GM21576 (cell line): ENCODE data around the gene CNPPD1.
"Not testable (repeated sequence)": the region's sequence is repeated elsewhere in the genome, so short reads cannot be mapped to it uniquely, and the experiment has no call there.

Experiments
- ATAC-seq: cut with Tn5 transposase; IDR thresholded peaks from one replicate; pipeline ENCODE4 v1.9.1; 2021; ENCODE audit warnings: mild to moderate bottlenecking, moderate library complexity; ENCODE audit not compliant: unreplicated experiment

CNPPD1 gene

DNA sequence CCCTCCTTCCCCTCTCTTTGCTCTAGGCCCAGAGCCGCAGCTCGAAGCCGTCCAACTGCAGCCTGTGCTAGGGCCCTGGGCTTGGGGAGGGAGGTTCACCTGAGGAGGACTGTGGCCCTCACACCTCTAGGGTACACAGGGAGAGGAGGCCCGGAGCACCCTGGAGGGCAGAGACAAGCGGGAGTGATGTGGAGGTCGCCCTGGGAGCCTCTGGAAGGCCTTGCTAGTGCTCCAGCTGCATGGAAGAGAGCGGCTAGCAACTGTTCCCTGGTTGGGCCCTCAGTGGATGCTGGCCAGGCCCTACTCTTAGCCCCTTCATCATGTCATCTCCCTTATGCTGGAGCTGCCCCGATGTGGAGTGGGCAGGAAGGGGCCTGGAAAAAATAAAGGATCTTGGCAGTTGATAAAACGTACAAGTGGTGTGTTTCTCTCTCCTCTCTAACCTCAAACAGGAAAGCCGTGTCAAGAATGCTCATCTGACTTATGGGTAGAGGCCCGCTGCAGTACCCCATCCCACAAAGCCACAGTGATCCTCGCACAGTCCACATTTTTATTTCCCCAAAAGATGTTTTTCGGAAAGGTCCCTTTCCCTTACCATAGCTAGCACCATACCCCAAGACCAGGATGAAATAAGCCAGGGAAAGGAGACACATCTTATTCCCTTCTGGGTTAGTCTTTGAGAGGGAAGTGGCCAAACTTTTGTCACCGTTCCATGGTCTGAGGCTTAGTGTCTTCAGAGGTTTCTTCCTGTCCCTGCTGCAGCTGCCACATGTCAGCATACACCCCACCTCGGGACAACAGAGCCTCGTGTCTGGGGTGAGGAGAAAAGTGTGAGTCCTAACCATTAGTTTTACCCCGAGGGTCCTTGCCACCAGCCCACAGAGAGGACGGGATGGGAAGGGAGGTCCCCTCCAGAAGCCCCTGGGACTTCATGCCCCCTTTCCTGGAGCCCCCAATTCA is 32.8 kb upstream of the CNPPD1 start:
- ATAC-seq = no peak

DNA sequence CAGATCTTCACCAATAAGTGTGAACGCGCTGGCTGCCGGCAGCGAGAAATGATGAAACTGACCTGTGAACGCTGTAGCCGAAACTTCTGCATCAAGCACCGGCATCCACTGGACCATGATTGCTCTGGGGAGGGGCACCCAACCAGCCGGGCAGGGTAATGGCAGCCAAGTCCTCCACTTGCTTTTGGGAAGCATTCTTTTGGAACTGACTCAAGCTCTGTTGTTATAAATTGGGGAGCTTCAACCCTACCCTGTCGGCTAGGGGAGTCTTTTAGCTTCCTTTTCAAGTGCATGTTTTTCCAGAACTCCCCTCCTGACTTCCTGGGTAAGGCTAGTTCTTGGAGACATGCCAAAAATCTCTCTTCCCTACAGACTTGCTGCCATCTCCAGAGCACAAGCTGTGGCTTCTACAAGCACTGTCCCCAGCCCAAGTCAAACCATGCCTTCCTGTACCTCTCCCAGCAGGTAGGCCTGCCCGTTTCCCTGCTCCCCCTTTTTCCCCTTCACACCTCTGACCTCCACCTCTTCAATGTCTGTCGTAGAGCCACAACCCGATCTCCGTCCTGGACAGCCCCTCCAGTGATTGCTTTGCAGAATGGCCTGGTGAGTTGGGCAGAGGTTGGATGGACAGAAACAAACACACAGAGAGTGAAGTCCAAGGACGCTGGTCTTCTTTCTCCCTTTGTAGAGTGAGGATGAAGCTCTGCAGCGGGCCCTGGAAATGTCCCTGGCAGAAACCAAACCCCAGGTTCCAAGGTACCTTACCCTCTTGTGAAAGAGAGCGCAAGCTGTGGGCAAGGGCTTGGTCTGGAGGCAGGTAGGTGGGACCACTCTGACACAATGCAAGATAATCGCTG is 31.4 kb upstream of the CNPPD1 start:
- no peak for ATAC-seq

DNA sequence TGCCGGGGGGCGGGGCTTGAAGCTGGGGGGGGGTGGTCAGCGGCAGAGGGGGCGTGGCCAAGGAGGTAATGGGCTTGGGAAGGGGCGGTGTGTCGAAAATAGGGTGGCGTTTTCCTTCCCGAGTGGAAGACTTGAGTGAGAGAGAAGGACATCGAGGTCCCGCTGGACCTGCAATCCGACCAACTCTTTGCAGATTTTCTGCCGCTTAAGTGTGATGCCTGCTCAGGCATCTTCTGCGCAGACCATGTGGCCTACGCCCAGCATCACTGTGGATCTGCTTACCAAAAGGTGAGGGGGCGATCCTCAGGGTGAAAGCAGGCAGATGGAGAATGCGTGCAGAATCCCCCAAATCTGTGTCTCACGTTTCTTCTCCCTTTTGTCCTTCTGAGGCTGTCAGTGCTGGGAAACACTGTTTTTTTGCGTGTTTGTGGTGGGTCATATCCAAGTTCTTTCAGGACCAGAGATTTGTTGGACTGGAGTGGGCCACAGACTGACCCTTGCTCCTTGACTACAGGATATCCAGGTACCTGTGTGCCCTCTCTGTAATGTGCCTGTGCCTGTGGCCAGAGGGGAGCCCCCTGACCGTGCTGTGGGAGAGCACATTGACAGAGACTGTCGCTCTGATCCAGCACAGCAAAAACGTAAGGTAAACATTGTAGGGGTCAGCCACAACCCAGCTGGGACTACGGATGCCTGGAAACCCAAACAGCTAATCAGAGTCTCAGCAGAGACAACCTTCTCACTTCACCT is 30.6 kb upstream of the CNPPD1 start:
- no peak for ATAC-seq

DNA sequence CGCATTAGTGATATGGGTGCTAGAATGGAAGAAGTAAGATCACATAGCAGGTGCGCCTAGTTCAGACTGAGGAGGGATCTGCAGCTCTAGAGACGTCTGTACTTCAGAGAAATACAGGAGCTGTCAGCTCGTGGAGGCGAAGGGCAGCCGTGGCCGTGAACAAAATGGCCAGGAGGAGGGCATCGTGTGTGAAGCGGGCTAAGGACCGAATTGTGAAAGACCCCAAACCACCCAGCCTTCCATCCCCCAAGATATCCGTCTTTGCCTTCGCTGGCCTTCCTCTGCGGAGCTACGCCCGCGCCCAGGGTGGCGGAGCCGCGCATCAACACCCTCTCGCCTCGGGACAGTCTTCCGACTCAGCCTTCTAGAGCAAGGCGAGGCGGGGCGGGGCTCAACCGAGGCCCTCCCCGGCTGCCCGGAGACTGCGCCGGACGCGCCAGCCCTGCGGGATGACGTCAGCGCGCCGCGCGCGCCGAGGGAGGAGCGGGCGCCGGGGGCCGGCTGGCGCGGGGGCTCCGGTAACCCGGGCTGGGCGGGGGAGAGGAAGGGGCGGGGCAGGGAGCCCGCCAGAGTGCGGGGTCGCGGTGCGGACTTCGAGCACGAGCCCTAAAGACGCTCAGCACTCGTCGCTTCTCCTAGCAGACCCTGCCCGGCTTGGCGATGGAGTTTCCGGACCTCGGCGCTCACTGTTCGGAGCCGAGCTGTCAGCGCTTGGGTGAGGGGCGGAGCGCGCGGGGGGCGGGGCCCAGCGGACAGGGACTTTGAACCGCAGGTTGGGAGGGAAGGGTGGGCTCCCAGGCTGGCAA is 29.8 kb upstream of the CNPPD1 start, which contains the start of gene ZFAND2B:
ZFAND2B (plus strand) TSS at position 455 of the 806 bp plus-strand sequence; CDS start at position 661, 206 bp downstream.
- peak; percentile 98 for ATAC-seq

DNA sequence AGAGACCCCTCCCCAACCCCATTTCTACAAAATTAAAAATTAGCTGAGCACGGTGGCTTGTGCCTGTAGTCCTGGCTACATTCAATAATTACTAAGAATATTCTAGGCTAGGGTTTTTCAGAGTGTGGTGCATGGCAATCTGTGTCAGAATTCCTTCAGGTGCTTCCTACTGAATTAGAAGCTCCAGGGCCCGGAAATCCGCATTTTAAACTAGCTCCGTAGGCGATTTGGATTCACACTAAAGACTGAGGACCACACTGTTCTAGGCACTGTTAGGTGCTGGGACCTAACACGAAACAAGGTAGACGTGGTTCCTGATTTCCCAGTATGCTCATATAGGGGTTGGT is 29.2 kb upstream of the CNPPD1 start:
- ATAC-seq = no peak

DNA sequence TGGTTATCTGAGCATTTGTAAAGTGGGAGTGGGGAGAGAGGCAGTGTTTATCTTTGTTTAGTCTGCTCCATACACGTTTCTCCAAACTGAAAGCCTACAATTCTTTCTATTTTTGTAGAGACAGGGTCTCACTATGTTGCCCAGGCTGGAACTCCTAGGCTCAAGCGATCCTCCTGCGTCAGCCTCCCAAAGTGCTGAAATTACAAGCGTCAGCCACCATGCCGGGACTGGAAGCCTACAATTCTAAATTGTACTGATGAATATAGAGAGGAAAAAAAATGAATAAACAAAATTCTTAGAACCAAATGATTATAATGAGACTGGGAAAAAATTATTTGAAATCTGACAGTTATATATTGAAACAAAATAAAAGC is 28.4 kb upstream of the CNPPD1 start:
- ATAC-seq = no peak

DNA sequence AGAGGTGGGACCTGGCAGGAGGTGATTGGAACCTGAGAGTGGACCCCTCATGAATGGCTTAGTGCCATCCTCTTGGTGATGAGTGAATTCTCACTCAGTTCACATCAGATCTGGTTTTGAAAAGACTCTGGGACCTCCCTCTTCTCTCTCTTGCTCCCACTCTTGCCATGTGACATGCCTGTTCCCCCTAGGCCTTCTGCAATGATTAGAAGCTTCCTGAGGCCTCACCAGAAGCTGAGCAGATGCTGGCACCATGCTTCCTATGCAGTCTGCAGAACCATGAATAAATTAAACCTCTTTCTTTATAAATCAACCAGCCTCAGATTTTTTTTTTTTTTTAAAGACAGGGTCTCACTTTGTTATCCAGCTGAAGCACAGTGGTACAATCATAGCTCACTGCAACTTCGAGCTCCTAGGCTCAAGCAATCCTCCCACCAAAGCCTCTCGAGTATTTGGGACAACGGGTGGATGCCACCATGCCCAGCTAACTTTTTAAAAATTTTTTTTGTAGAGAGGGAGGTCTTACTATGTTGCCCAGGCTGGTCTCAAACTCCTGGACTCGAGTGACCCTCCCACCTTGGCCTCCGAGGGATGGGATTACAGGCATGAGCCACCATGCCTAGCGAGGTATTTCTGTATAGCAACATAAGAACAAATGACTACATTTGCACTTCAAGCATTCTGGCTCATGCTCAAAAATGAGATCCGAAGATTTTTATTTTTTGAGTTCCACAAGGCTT is 27.9 kb upstream of the CNPPD1 start:
- no peak for ATAC-seq

DNA sequence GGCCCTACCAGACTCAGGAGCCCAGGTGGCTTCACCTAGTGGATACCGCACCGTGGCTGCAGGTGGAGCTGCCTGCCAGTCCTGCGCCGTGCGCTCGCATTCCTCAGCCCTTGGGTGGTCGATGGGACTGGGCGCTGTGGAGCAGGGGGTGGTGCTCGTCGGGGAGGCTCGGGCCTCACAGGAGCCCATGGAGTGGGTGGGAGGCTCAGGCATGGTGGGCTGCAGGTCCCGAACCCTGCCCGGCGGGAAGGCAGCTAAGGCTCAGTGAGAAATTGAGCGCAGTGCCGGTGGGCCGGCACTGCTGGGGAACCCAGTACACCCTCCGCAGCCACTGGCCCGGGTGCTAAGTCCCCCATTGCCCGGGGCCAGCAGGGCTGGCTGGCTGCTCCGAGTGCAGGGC is 24.6 kb upstream of the CNPPD1 start:
- ATAC-seq = not testable (repeated sequence)

DNA sequence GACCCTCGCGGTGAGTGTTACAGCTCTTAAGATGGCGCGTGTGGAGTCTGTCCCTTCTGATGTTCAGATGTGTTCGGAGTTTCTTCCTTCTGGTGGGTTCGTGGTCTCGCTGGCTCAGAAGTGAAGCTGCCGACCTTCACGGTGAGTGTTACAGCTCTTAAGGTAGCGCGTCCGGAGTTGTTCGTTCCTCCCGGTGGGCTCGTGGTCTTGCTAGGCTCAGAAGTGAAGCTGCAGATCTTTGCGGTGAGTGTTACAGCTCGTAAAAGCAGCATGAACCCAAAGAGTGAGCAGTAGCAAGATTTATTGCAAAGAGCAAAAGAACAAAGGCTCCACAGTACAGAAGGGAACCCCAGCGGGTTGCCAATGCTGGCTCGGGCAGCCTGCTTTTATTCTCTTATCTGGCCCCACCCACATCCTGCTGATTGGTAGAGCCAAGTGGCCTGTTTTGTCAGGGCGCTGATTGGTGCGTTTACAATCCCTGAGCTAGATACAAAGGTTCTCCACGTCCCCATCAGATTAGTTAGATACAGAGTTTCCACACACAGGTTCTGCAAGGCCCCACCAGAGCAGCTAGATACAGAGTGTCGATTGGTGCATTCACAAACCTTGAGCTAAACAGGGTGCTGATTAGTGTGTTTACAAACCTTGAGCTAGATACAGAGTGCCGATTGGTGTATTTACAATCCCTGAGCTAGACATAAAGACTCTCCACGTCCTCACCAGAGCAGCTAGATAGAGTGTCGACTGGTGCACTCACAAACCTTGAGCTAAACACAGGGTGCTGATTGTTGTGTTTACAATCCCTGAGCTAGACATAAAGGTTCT is 24.0 kb upstream of the CNPPD1 start:
- ATAC-seq = not testable (repeated sequence)

DNA sequence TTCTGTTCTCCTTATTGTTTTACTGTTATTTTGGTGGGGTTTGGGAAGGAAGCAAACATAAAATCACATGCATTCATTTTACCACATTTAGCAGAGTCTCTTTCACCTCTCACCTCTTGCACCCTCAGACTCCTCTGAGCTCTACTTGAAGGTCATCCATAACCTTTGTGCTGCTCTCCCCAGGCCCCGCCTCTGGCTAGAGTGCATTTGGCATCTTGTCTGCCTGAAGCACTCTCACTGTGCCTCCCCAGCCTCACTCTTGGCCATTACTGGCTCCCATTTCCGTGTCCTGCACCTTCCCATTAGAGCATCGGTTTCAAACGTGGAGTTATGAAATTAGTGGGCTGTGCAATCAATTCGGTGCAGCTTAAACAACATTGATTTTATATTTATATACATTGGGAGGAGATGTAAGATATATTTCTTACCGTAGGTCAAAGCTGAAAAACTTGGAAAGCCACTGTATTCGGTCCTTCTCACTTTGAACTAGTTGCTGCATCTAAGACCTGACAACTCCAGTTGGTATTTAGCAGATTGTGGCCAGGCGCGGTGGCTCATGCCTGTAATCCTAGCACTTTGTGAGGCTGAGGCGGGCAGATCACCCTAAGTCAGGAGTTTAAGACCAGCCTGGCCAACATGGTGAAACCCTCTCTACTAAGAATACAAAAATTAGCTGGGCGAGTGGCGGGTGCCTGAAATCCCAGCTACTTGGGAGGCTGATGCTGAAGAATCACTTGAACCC is 22.9 kb upstream of the CNPPD1 start:
- no peak for ATAC-seq

DNA sequence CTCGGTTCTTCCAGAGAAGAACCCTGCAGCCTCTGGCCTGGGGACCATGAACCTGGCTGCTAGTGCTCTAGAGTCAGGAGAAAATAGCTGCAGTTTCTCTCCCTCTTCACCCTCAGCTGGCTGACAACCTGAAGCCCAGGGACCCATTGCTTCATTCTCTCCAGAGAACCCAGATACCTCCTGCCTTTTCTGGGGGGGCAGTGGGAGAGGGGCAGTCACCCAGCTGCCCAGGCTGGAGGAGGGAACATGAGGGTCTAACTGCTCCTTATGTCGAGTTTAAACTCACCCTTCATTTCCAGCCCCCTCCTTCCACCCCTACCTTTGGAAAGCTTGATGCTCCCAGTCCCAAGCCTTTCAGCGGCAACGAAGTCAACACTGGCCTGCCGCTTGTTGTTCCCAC is 22.2 kb upstream of the CNPPD1 start:
- ATAC-seq = no peak

DNA sequence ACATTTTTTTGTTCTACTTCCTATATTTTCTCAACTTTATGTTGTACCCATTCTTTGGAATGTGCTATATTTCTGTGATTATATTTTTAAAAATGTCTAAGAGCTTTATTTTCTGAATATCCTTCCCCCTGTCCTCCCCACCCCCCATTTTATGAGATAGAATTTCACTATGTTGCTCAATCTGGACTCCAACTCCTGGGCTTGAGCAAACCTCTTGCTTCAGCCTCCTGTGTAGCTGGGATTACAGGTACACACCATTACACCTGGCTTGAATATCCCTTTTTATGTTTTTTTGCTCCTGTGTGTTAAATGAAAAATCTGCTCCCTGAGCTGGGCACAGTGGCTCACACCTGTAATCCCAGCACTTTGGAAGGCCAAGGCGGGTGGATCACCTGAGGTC is 20.7 kb upstream of the CNPPD1 start:
- ATAC-seq = no peak

DNA sequence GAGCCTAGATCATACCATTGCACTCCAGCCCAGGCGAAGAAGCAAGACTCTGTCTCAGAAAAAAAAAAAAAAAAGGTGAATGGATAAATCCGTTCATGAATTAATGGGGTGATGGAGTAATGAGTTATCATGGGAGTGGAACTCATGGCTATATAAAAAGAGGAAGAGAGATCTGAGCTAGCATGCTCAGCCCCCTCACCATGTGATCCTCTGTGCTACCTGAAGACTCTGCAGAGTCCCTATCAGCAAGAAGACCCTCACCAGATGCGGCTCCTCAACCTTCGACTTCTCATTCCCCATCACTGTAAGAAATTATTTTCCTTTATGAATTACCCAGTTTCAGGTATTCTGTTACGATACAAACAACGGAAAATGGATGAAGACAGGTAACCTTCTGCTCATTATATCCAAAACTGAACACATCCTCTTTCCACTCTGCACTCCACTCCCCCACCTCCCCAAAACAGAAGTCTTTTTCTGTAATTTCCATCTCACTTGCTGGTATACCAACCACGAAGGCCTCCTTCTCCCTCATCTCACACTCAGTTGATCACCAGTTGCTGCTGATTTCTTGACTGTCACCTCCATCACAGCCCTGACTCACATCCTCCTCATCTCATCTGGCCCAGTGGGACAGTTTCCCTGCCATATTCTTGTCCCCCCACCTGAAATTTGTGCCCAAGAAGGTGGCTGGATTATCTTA is 10.2 kb upstream of the CNPPD1 start:
- ATAC-seq = no peak

DNA sequence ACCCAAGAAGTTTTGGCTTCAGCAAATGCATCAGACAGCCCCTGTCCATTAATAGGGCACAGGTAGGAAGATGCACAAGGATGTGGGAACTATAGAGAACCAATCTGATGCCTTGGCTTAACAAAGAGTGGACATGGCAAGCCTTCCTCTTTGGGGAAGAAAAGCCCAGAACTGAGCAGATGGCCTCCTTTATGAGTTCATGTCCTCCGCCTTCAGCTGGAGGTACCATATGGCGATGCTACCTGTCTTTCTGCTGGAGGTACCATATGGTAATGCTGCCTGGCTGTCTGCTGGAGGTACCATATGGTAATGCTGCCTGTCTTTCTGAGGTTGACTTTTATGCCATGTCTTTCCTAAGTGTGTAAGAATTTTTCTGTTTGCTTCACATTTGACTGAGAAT is 7.4 kb upstream of the CNPPD1 start:
- no peak for ATAC-seq

DNA sequence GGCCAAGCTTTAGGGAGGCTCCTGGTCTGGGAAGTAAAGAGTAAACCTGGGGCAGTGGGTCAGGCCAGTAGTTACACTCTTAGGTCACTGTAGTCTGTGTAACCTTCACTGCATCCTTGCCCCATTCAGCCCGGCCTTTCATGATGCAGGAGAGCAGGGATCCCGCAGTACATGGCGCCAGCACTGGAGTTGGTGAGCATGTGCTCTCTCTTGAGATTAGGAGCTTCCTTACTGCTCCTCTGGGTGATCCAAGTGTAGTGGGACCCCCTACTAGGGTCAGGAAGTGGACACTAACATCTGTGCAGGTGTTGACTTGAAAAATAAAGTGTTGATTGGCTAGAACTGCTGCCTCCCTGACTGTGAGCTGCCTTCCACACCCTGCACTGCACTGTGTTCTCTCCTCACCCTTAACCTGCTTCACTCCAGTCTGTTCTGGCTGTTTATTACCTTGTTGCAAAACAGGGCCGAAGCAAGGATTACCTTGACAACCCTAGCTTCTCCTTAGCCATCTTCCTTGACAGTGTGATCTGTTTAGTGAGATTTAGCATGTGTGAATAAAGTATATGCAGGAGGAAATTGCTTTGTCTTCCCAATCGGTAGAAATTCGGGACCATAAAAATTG is 6.5 kb upstream of the CNPPD1 start:
- ATAC-seq = no peak

DNA sequence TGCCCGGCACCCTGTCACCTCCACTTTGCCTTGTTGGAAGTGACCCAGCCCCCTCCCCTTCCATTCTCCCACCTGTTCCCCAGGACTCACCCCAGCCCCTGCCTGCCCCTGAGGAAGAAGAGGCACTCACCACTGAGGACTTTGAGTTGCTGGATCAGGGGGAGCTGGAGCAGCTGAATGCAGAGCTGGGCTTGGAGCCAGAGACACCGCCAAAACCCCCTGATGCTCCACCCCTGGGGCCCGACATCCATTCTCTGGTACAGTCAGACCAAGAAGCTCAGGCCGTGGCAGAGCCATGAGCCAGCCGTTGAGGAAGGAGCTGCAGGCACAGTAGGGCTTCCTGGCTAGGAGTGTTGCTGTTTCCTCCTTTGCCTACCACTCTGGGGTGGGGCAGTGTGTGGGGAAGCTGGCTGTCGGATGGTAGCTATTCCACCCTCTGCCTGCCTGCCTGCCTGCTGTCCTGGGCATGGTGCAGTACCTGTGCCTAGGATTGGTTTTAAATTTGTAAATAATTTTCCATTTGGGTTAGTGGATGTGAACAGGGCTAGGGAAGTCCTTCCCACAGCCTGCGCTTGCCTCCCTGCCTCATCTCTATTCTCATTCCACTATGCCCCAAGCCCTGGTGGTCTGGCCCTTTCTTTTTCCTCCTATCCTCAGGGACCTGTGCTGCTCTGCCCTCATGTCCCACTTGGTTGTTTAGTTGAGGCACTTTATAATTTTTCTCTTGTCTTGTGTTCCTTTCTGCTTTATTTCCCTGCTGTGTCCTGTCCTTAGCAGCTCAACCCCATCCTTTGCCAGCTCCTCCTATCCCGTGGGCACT is 5.8 kb upstream of the CNPPD1 start:
- ATAC-seq = no peak
